HG02852 (cell line): ENCODE data around the gene TAMALIN.

ENCODE experiments used
- ATAC-seq: cut with Tn5 transposase; IDR thresholded peaks from one replicate; pipeline ENCODE4 v1.9.1; 2021; ENCODE audit warnings: mild to moderate bottlenecking, moderate library complexity; ENCODE audit not compliant: unreplicated experiment

The TAMALIN gene

DNA sequence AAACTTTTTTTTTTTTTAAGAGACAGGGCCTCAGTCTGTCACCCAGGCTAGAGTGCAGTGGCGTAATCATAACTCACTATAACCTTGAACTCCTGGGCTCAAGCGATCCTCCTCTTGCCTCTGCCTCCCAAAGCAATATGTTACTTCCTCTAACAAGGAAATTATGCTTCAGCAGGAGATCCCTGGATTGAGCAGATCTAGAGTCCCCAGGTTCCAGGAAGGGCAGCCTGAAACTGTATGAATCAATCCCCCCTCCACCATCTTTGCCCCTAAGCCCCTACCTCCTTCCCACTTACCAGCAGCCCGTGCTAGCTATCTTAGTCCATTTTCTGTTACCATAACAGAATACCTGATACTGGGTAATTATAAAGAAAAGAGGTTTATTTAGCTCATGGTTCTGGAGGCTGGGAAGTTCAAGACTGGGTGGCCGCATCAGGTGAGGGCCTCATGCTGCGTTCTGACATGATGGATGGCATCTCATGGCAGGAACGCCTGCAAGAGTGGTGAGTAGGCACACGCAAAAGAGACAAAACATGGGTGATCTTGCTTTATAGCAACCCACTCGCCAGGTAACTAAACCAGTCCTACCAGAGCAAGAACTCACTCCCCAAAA lies 5.0 kb downstream of the TAMALIN start:
- ATAC-seq: no peak

DNA sequence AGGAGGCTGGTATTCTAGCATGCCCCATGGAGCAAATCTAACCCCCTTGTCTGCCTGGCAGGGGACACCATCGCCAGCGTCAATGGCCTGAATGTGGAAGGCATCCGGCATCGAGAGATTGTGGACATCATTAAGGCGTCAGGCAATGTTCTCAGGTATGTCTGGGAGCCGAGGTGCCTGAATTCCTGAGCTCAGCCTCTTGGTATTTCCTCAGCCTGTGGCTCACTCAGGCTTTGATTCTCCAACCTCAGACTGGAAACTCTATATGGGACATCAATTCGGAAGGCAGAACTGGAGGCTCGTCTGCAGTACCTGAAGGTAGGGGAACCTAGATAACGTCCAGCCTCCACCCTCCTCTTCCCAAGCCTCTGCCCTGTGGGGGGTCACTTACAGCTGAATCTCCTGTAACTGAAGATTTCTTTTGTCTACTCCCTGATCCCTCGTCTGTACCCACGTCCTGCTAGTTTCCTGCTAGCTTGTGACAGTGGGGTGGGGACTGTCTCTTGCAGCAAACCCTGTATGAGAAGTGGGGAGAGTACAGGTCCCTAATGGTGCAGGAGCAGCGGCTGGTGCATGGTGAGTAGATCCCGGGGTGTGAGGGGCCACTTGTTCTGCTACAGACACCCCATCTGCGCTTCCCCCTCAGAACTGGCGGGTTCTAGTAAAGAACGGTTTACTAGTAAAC lies 7.0 kb downstream of the TAMALIN start:
- no peak for ATAC-seq

DNA sequence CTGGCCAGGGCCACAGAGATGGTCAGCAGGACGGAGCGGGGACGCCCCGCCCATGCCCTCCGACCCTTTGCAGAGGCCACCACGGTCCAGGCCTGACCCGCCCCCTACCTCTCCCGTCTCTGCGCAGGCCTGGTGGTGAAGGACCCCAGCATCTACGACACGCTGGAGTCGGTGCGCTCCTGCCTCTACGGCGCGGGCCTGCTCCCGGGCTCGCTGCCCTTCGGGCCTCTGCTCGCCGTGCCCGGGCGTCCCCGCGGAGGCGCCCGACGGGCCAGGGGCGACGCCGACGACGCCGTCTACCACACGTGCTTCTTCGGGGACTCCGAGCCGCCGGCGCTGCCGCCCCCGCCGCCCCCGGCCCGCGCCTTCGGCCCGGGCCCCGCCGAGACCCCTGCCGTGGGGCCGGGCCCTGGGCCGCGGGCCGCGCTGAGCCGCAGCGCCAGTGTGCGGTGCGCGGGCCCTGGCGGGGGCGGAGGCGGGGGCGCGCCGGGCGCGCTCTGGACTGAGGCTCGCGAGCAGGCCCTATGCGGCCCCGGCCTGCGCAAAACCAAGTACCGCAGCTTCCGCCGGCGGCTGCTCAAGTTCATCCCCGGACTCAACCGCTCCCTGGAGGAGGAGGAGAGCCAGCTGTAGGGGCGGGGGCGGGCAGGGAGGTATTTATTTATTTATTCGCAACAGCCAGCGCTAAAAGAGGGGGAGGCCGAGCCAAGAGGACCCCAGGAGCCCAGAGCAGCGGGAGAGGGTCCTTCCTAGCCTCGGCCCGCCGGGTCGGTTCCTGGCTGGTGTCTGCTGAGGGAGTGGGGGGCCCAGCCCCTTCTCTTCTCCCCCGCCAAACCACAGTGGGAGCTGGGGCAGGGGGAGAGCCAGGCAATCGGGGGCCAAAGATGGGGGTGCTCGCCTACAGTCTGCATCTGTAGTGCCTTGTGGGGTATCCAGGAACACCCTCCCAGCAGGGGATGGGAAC lies 8.1 kb downstream of the TAMALIN start:
- ATAC-seq: no peak

DNA sequence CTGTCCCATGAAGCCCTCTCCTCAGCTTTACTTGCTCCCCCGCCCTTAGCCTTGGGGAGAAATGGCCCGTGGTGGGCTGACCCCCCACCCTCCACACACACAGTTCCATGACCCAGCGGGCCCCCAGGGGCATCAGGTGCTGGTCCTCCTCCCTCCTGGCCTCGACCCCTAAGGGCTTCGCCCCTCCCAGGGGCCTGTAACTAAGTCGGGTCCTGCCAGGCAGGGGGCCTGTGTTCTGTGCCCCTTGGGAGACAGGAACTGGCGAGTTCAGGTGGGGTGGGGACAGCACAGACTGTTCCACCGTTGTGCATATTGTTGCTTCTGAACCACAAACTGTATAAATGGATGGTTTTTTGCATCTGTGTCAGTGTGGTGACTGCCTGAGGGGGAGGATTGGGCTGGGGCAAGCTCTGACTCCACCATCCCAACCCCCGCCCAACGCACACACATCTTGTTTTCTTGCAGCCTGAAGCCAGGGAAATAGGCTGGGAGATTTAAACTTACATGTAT lies 8.8 kb downstream of the TAMALIN start:
- no peak for ATAC-seq

DNA sequence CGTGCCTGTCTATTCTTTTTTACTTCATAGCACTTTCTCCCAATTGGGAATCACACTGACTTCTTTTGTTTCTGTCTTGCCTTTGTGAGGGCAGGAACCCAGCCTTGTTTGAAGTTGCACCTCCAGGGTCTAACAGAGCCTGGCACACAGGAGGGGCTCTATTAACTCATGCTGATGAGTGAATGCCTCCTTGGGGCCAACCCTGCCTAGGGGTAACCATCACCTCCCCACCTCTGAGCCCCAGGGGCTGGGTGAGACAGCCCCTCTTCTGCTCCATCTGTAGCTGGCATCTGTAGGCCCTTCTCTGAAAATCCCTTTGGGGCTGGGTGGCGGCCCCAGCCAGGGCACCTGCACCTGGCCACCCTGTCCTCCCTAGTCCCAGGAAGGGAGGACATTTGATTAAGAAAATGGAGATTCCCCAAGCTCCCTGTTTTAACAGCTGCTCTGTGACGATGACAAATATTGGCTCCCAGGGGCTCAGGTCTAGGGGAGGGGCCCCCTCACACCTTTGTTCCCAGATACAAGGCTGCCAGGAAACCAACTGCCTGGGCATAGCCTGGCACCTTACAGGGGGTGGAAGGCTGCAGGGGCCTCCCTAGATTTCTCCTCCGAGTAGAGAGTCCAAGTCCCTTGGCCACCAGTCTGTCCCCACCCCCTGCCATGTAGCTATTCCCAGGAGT lies 11.8 kb downstream of the TAMALIN start:
- ATAC-seq: no peak

DNA sequence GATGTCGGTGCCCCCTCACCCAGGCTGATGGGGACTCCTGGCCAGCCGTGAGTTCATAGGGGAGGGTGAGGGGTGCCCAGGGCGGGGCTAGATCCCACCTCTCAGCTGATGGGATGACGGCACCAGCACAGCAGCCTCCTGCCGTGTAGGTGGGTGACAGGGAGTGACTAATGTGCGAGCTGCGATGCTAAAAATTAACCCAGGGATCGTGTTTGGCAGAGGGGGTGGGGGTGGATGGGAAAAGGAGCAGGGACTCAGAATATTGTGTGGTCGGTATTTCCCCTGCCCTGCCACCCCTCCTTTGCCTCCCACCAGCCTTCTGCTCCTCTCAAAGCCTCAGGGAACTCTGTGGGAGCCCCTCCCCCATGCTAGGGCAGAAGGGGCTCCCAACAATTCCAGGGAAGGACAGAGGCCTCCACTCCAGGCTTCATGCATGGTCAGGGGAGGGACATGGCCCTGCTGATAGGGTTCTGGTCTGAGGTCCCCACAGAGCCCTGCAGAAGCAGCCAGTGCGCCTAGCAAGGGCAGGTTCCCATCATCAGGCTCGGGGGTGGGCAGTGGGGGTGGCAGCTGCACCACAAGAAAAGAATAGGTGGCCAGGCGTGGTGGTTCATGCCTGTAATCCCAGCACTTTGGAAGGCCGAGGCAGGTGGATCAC lies 12.5 kb downstream of the TAMALIN start:
- ATAC-seq: no peak

DNA sequence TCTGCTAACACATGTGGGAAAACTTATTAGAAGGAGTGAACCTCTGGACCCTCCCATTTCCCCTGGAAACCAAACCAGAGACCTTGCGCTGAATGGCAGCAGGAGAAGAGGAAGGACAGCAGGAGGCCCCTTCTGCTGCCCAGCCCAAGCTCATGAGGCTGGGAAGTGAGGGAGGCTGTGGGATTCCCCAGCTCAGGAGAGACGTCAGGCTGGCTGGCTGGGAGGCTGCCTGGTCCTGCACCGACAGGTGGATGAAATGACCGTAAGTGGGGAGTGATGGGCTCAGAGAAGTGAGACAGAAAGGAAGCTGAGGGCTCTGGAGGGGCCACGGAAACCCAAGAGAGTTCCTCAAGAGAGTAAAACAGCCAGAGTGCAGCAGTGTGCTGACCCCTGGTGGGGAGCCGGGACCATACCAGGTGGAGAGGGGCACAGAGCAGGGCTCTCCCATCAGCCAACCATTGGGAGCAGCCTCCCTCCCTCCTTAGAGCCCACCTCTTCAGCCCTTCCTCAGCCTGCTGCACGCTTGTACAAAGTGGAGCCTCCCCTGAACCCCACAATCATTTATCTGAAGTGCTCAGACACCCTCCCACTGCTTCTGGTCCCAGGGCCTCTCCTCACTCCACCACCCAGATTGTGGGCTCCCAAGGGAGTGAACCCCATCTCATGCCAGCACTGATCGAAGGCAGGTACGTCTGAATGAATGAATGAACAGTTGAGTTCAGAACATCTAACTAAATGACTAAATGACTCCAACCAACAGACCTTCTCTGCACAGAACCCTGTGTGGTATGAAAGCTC lies 14.0 kb downstream of the TAMALIN start:
- peak; percentile 37 for ATAC-seq

DNA sequence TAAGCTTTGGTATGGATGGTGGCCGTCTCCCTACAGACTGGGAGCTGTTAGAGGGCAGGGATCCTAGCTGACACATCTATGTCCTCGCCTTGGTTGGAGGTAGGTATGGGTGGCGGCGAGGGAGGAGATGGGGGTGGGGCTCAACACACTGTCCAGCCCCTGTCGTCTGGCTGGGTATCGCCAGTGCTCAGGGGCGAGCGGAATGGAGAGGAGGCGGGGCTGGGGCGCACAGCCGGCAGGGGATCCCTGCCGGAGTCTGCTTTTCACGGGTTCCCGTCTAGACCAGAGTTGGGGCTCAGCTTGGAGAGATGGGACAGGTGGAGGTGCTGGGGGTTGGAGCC lies 16.1 kb downstream of the TAMALIN start:
- no peak for ATAC-seq

DNA sequence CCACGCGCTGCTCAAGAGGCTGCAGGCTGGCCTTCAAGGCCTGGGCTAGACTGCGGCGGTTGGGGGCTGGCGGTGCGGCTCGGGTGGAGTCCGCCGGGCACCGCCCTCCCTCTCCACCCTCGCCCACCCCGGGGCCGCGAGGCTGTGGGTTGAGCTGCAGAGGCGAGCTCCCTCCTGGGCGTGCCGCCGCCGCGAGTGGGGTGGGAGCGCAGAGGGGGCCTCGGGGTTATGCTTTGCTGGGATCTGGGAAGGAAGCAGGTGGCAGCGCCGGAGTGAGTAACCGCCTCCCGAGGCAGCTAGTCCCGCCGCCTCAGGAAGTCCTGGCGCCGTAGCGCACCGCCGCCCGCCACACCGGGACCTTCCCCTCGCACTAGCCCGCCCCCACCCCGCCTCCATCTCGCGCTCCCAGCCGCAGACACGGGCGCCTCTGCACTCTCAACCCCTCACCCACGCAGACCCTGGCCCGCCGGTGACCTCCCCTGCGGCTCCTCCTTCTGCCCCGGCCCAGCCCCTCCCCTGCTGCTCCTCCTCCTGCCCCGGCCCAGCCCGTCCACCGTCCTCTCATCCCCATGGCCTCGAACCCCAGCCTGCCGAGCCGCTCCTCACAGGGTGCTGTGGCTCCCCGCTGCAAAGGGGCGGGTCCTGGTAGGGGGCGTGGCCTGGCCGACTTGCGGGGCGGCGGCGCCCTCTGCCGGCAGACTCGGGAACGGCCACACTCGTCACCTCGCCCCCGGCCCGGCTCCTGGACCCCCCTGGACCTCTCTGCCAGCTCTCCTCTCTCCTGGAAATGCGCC lies 16.6 kb downstream of the TAMALIN start:
- ATAC-seq: no peak

DNA sequence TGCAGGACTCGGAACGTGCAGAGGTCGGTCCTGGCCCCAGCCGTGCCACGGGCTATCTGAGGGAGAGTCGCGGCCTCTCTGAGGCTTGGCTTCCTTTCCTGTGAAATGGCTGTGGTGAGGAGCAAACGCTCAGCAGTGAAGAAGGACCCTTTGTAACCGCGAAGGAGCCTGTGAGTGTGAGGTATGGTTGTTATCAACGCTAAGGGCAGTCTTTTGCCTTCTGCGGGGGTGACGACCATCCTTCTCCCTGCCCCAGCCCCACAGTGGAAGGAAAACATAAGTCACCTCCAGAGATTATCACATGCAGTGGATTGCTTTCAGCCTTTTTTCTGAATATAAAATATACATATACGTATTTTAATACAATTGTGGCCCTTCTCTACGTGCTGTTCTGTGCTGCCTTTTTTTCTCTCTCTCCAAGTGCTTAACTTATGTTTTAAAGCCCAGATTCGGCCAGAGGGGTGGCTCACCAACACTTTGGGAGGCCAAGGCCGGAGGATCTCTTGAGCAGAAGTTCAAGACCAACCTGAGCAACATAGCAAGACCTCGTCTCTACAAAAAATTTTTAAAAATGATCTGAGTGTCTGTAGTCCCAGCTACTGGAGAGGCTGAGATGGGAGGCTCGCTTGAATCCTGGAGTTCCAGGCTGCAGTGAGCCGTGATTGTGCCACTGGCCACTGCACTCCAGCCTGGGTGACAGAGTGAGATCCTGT lies 17.4 kb downstream of the TAMALIN start:
- ATAC-seq: no peak

DNA sequence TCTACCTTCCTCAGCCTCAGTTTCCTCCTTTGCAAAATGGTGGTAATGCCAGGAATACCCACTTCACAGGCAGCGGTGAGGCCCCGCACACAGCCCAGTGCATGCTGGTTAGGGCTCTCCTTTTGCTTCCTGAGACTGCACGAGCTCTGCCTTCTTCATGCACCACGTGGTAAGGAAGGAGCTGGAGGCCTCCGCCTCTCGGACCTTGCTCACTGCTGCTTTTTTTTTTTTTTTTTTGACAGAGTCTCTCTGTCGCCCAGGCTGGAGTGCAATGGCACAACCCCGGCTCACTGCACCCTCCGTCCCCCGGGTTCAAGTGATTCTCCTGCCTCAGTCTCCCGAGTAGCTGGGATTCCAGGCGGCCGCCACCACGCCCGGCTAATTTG lies 18.1 kb downstream of the TAMALIN start:
- no peak for ATAC-seq

DNA sequence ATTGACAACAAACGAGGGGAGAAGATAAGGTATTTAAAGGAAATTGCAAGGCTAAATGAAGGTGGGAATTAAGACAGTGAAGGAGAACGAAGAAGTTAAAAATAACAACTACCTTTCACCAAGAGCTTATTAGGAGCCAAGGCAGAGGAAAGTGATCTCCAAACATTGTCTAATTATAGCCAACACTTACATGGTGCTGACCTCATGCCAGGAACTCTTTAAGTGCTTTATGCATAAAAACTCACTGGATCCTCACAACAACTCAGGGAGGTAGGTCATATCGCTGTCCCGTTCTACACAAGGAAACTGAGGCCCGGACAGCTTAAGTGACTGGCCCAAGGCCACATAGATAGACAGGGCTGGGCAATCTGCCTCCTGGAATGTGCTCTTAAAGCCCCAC lies 19.5 kb downstream of the TAMALIN start:
- ATAC-seq: no peak

DNA sequence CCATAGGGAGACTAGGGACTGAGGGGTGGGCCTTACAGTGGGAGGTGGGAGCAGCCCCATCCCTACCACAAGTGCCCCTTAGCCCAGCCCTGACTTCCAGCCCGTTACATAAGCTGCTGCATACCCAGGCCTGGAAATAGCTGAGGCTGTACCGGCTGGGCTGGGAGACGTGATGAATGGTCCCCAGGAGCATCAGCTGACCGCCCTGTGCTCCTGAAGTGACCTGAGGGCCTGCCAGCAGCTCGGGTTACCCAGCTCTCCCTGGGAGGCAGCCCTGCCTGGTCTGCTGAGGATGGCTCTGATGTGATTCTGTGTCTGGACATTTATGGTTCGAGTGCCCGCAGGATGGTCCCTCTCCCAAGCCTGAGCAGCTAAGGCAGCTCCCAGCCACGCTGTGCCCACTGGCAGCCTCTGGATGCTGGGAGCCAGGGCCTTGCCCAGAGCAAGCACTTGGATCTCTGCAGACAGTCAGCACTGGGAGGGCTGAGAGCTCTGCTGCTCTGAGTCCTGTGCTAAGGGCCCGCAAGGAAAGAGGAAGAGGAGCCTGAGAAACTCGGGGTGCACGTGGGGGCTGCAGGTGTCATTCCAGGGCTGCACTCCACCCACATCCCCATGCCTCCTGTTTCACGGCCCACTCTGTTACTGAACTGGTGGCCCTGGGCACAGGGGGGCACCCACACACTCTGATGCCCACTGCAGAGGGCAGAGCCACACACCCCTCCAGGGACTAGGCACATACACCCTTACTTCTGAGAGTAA lies 20.5 kb downstream of the TAMALIN start:
- no peak for ATAC-seq

DNA sequence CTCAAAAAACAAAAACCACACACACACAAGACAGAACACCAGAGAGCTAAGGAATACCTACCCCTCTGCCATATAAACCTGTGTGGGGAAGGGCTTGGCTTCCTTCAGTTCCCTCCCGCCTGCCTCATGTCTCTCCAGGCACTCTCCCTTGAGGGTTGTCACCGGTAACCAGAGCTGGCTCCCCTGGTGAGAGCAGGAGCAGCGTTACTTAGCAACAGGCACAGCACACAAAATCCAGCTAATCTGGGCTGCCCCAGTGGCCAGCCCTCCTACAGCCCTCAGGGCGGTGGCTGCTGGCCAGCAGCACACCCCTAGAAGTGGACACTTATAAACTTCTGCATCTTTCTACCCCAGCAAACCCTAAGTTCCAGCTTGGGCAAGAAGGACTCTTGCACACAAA lies 22.9 kb downstream of the TAMALIN start:
- ATAC-seq: no peak

DNA sequence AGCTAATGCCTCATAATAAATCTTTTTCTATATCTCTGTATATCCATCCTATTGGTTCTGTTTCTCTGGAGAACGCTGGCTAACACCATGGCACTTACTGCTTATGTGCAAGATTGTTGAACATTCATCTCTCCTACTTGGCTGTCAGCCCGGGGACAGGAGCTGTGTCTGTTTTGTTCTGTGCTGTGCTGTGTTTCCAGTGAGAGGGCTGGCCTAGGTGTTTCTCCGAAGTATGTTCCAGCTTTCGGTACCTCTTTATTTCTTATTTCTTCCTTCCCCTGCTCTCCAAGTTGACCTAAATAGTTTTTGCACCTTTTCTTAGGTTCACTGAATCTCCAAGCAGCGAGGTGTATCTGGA lies 25.7 kb downstream of the TAMALIN start:
- ATAC-seq: no peak

DNA sequence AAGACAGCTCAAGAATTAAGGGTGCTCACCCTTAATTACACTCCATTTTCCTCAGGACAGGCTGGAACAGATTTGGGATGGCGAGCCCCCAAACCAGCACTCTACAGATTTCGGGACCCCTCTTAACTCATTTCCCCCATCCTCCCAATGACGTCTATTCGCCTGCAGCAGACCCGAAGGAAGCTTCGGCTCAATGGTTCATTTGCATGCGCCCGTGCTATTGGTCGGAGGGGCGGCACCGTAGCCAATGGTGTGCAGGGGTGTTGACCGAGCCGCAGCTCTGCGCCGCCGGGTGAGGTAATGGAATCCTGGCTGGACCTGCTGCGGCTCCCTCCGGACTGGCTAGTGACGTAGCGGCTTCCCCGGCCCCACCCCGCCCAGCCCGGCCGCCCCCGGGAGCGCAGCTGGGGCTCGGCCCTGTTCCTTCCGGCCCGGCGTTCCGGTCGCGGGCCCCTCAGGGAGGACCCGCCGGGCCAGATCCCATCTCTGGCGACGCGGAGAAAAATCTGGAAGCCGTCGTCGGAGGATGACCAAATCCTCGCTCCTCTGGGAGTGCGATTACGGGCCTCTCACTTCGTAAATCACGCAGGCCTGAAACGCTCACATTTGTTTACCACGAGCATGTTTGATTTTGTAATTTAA lies 26.2 kb downstream of the TAMALIN start:
- ATAC-seq: peak; percentile 95

DNA sequence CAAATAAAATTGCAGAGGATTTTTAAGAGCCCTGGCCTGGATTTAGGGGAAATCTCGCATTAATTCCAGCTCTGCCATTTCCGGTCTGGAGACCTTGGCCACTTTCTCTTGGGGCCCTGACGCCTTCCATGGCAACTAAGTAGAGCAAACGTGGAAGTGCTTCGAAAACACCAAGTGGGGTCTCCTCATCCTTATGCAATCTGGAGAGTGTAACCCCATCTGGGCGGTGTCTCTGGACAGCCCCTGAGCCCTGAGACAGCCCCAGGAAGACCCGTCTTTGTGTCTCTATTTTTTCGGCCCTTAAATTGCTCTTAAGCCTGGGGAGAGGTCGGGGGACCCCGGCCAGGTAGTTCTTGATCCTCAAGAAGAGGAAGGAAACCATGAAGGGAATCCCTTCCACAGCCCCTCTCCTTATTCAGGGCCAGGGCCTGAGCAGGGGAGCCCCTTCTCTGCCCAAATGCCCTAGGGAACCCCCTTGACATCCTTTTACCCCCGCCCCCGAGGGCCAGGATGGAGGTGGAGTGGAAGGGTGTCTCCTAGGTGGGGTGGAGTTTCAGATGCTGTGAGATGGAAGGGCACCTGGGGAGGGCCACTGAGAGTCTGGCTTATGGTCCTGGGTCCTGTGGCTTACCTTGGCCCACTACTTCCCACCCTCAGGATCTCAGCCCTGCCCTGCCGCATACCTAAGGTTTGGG lies 26.8 kb downstream of the TAMALIN start:
- no peak for ATAC-seq
